T-helper 1 cell treated with Interleukin-12 subunit alpha and Interleukin-12 subunit beta and Interleukin-4 antibody, amounts not matched to agents 30 ng/mL and 1 ng/mL, for 36 hours (primary cell): ENCODE data around the gene AP1S3. TPM values are rescaled to one million over a fixed set of nuclear protein-coding genes. Genes with fewer than 3 reads are reported as not detected.
"Not testable (repeated sequence)": the region's sequence is repeated elsewhere in the genome, so short reads cannot be mapped to it uniquely, and the experiment has no call there.

ENCODE experiments used
- intact Hi-C: fragments of 100-400 bp; cut with micrococcal nuclease; formaldehyde crosslinking; loops from one replicate; pipeline ENCODE4 v1.15.1; 2024
- total RNA-seq: library from RNA; stranded (reverse); gene quantifications from 2 replicates; pipeline ENCODE4 v1.2.3, GENCODE V29; 2022

The AP1S3 gene
- total RNA-seq = 7.1 and 9.8 TPM in 2 replicates

- intact Hi-C loops = loop anchor here (1.0 to 10.0 kb wide), 10 partner anchors 14 to 1183 kb away; partner anchors contain the start of genes CUL3, FARSB, MRPL44 and SERPINE2
Observed at GRCh38 chr2:223837287-223838061, at the start of gene AP1S3. AP1S3 (minus strand) TSS chr2:223837582; CDS start chr2:223837450, 132 bp downstream.

- intact Hi-C loops = no loop called here
Observed at GRCh38 chr2:223887127-223887526, 49.7 kb upstream of the AP1S3 start.

GRCh38 chr2:223886726-223887125 is 49.3 kb upstream of the AP1S3 start:
- intact Hi-C loops = no loop called here

- intact Hi-C loops = loop anchor here (5.0 kb wide), 1 partner anchor 58 kb away; no protein-coding TSS in a partner anchor
Observed at GRCh38 chr2:223884399-223884798, 47.0 kb upstream of the AP1S3 start.

GRCh38 chr2:223882715-223883114 is 45.3 kb upstream of the AP1S3 start:
- intact Hi-C loops = loop anchor here (5.0 kb wide), 1 partner anchor 60 kb away; no protein-coding TSS in a partner anchor

GRCh38 chr2:223880796-223881195 is 43.4 kb upstream of the AP1S3 start:
- intact Hi-C loops = loop anchor here (5.0 kb wide), 1 partner anchor 62 kb away; no protein-coding TSS in a partner anchor

GRCh38 chr2:223877721-223878410 is 40.5 kb upstream of the AP1S3 start:
- intact Hi-C loops = no loop called here

- intact Hi-C loops = no loop called here
Observed at GRCh38 chr2:223873672-223874071, 36.3 kb upstream of the AP1S3 start.

GRCh38 chr2:223872772-223873171 is 35.4 kb upstream of the AP1S3 start:
- intact Hi-C loops = not testable (repeated sequence)

GRCh38 chr2:223871661-223872060 is 34.3 kb upstream of the AP1S3 start:
- intact Hi-C loops = not testable (repeated sequence)

GRCh38 chr2:223870840-223871611 is 33.6 kb upstream of the AP1S3 start:
- intact Hi-C loops = no loop called here

- intact Hi-C loops = loop anchor here (5.0 kb wide), 1 partner anchor 159 kb away; no protein-coding TSS in a partner anchor
Observed at GRCh38 chr2:223868005-223868404, 30.6 kb upstream of the AP1S3 start.

GRCh38 chr2:223865907-223866508 is 28.6 kb upstream of the AP1S3 start:
- intact Hi-C loops = loop anchor here (1.0 to 5.0 kb wide), 7 partner anchors 9 to 161 kb away; partner anchors contain the start of genes AP1S3 and MRPL44

GRCh38 chr2:223865124-223865523 is 27.7 kb upstream of the AP1S3 start:
- intact Hi-C loops = loop anchor here (1.0 to 5.0 kb wide), 6 partner anchors 28 to 162 kb away; partner anchors contain the start of genes AP1S3 and MRPL44

GRCh38 chr2:223863491-223863890 is 26.1 kb upstream of the AP1S3 start:
- intact Hi-C loops = no loop called here

- intact Hi-C loops = loop anchor here (1.0 kb wide), 1 partner anchor 134 kb away; no protein-coding TSS in a partner anchor
Observed at GRCh38 chr2:223860809-223861738, 23.7 kb upstream of the AP1S3 start.

- intact Hi-C loops = no loop called here
Observed at GRCh38 chr2:223859070-223859469, 21.7 kb upstream of the AP1S3 start.

- intact Hi-C loops = no loop called here
Observed at GRCh38 chr2:223856584-223856983, 19.2 kb upstream of the AP1S3 start.

- intact Hi-C loops = no loop called here
Observed at GRCh38 chr2:223856021-223856420, 18.6 kb upstream of the AP1S3 start.

- intact Hi-C loops = no loop called here
Observed at GRCh38 chr2:223855426-223855825, 18.0 kb upstream of the AP1S3 start.
